ENCODE data around the gene MRPS7.
A peak's percentile ranks its signal among the peaks of the same experiment; 100 is the strongest.

MRPS7 gene

GRCh38 chr17:75238684-75239191 is 22.9 kb upstream of the MRPS7 start:
- H3K4me2 ChIP-seq (ENCODE audit: low read depth, low read length, poor library complexity, severe bottlenecking): no peak overlapping the region
- no peaks in the 10 kb centered on the region for H3K27me3 ChIP-seq (ENCODE audit: low read length)
- no peaks in the 10 kb centered on the region for H3K79me2 ChIP-seq (ENCODE audit: insufficient read depth, low read length)
- H3K9me3 ChIP-seq (ENCODE audit: insufficient read depth, low read length): no peaks in the 10 kb centered on the region
- H2AFZ ChIP-seq (ENCODE audit: low read depth, low read length, severe bottlenecking): no peak overlapping the region
- H3F3A ChIP-seq (ENCODE audit: insufficient read depth): peaks cover 6% of the 10 kb centered on the region; the same call in 1 of the 2 replicates
- TF ChIP-seq CTCF (IDR thresholded peaks at IDR 0.05; ENCODE audit: insufficient read depth, low read length, poor library complexity, severe bottlenecking) (peak; percentile 89), EZH2phosphoT487 (conservative IDR thresholded peaks at IDR 0.05; ENCODE audit: low read length) (no peak)
- H4K20me1 ChIP-seq (ENCODE audit: low read depth, low read length): no peaks in the 10 kb centered on the region
- H3K9me2 ChIP-seq (replicated peaks; ENCODE audit: insufficient read depth, low read length): no peaks in the 10 kb centered on the region
- no peak overlapping the region for H3K9ac ChIP-seq (ENCODE audit: low read length)
- H3K27ac ChIP-seq (ENCODE audit: low read depth, low read length): no peak overlapping the region
- H3K36me3 ChIP-seq (ENCODE audit: low read length): peaks cover 4% of the 10 kb centered on the region; the same call in 1 of the 2 replicates
- H3K4me3 ChIP-seq (ENCODE audit: insufficient read depth, low read length, poor library complexity, severe bottlenecking): no peak overlapping the region

GRCh38 chr17:75239214-75239613 is 22.5 kb upstream of the MRPS7 start:
- Histone ChIP-seq H3K9me2 (replicated peaks; ENCODE audit: insufficient read depth, low read length) (no peaks in the 10 kb centered on the region), H4K20me1 (ENCODE audit: low read depth, low read length) (no peaks in the 10 kb centered on the region), H3K9me3 (ENCODE audit: insufficient read depth, low read length) (no peaks in the 10 kb centered on the region), H3K4me3 (ENCODE audit: insufficient read depth, low read length, poor library complexity, severe bottlenecking) (no peak overlapping the region), H3K79me2 (ENCODE audit: insufficient read depth, low read length) (no peaks in the 10 kb centered on the region), H3K9ac (ENCODE audit: low read length) (no peak overlapping the region), H2AFZ (ENCODE audit: low read depth, low read length, severe bottlenecking) (no peak overlapping the region), H3K4me2 (ENCODE audit: low read depth, low read length, poor library complexity, severe bottlenecking) (no peak overlapping the region), H3F3A (ENCODE audit: insufficient read depth) (peaks cover 6% of the 10 kb centered on the region; the same call in 1 of the 2 replicates), H3K36me3 (ENCODE audit: low read length) (peaks cover 4% of the 10 kb centered on the region; the same call in 1 of the 2 replicates), H3K27ac (ENCODE audit: low read depth, low read length) (no peak overlapping the region), H3K27me3 (ENCODE audit: low read length) (no peaks in the 10 kb centered on the region)
- TF ChIP-seq EZH2phosphoT487 (conservative IDR thresholded peaks at IDR 0.05; ENCODE audit: low read length) (no peak), CTCF (IDR thresholded peaks at IDR 0.05; ENCODE audit: insufficient read depth, low read length, poor library complexity, severe bottlenecking) (no peak)

- Histone ChIP-seq H3K79me2 (ENCODE audit: insufficient read depth, low read length) (no peaks in the 10 kb centered on the region), H3K27ac (ENCODE audit: low read depth, low read length) (no peak overlapping the region), H3K4me3 (ENCODE audit: insufficient read depth, low read length, poor library complexity, severe bottlenecking) (no peak overlapping the region), H3K36me3 (ENCODE audit: low read length) (peaks cover 4% of the 10 kb centered on the region; the same call in 1 of the 2 replicates), H3F3A (ENCODE audit: insufficient read depth) (peaks cover 6% of the 10 kb centered on the region; the same call in 1 of the 2 replicates), H3K27me3 (ENCODE audit: low read length) (no peaks in the 10 kb centered on the region), H3K9ac (ENCODE audit: low read length) (no peak overlapping the region), H3K9me3 (ENCODE audit: insufficient read depth, low read length) (no peaks in the 10 kb centered on the region), H4K20me1 (ENCODE audit: low read depth, low read length) (no peaks in the 10 kb centered on the region), H3K4me2 (ENCODE audit: low read depth, low read length, poor library complexity, severe bottlenecking) (no peak overlapping the region), H3K9me2 (replicated peaks; ENCODE audit: insufficient read depth, low read length) (no peaks in the 10 kb centered on the region), H2AFZ (ENCODE audit: low read depth, low read length, severe bottlenecking) (no peak overlapping the region)
- TF ChIP-seq CTCF (IDR thresholded peaks at IDR 0.05; ENCODE audit: insufficient read depth, low read length, poor library complexity, severe bottlenecking) (no peak), EZH2phosphoT487 (conservative IDR thresholded peaks at IDR 0.05; ENCODE audit: low read length) (no peak)
Measured at GRCh38 chr17:75239778-75240393, 21.8 kb upstream of the MRPS7 start.

Data from SU-DHL-6 (cell line).